SK-MEL-5 (cell line): ENCODE data around the gene NFS1. TPM values are rescaled to one million over a fixed set of nuclear protein-coding genes. Genes with fewer than 3 reads are reported as not detected.
"Not testable (repeated sequence)": the region's sequence is repeated elsewhere in the genome, so short reads cannot be mapped to it uniquely, and the experiment has no call there.

Source experiments
- DNase-seq: peaks from one replicate; pipeline ENCODE4 v3.0.0-alpha.2; 2016; ENCODE audit warnings: low read depth, low spot score
- in situ Hi-C: cut with HindIII; loops from 2 replicates; pipeline ENCODE4 v1.10.0; 2016; ENCODE audit warnings: low sequenced_read_pairs, high pct_unique_total_duplicates, low pct_unique_long_range_greater_than_20kb
- polyA plus RNA-seq, 2 experiments: library from polyadenylated mRNA; depleted of rRNA; stranded (reverse); fragments of >200 nt; gene quantifications; 2 replicates each; pipeline ENCODE4 v1.2.3, GENCODE V29; 2015
- total RNA-seq: library from RNA; depleted of rRNA; stranded (reverse); fragments of >200 nt; shearing (Covaris generic); gene quantifications from 2 replicates; pipeline ENCODE4 v1.2.3, GENCODE V29; 2014; rRNA removed

Gene NFS1
- total RNA-seq = 66.1 and 78.1 TPM in 2 replicates
- polyA plus RNA-seq (2015; cell fraction: cytosol; rRNA removed) = 89.8 and 99.8 TPM in 2 replicates
- polyA plus RNA-seq (2015; cell fraction: nucleus; rRNA removed) = 42.9 and 79.4 TPM in 2 replicates

- peak; percentile 89 for DNase-seq
- in situ Hi-C loops = no loop called here
Observed at GRCh38 chr20:35699127-35699956, at the start of gene NFS1, which contains the start of gene ROMO1. NFS1 (minus strand) TSS chr20:35699352; CDS start chr20:35699288, 64 bp downstream. ROMO1 (plus strand) TSS chr20:35699405; CDS start chr20:35699633, 228 bp downstream.

DNA sequence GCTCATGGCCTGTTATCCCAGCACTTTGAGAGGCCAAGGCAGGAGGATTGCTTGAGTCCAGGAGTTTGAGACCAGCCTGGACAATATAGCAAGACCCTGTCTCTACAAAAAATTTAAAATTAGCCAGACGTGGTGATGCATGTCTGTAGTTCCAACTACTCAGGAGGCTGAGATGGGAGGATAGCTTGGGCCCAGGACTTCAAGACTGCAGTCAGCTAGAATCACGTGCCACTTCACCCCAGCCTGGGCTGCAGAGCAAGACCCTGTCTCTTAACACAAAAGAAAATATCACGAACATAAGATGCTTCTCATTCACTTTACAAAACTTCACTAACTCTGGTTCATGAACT, 45.3 kb upstream of the NFS1 start:
- DNase-seq, in situ Hi-C loops: not testable (repeated sequence)

DNA sequence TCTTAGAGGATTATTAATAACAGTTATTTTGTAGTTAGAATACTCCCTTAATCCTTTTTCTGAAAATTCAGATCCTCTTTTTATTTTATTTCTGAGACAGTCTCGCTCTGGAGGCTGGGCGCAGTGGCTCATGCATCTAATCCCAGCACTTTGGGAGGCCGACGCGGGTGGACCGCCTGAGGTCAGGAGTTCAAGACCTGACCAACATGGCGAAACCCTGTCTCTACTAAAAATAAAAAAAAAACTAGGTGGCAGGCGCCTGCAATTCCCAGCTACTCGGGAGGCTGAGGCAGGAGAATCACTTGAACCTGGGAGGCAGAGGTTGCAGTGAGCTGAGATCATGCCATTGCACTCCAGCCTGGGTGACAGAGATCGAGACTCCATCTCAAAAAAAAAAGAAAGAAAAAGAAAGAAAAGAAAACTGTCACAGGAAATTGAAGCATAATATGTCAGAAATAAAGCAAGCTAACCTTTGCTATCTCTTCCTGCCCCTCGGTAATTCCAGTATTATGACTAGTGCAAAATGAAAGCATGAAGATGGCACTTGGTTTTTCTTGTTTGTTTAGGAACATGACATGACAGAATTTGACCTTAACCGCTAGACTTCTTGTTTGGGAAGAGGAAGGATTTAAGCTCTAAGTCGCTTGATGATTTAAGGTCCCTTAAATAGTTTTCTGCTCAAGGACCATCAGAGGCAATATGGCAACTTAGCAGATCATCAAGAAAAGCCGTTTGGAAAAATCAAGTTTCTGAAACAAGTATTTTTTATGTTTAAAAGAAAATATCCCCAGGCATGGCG, 44.7 kb upstream of the NFS1 start:
- no peak for DNase-seq
- in situ Hi-C loops = no loop called here

GRCh38 chr20:35742741-35743523, 43.8 kb upstream of the NFS1 start:
- peak; percentile 59 for DNase-seq
- in situ Hi-C loops = no loop called here

- in situ Hi-C loops = no loop called here
Observed at GRCh38 chr20:35741892-35742740, 43.0 kb upstream of the NFS1 start, which contains the start of gene RBM39. RBM39 (minus strand) TSS chr20:35742260; CDS start chr20:35740874, 1,386 bp downstream.

GRCh38 chr20:35739294-35740163, 40.4 kb upstream of the NFS1 start:
- peak; percentile 53 for DNase-seq
- in situ Hi-C loops = no loop called here

More at GRCh38 chr20:35741892-35742740, 43.0 kb upstream of the NFS1 start, which contains the start of gene RBM39:
- peak; percentile 100 for DNase-seq

DNA sequence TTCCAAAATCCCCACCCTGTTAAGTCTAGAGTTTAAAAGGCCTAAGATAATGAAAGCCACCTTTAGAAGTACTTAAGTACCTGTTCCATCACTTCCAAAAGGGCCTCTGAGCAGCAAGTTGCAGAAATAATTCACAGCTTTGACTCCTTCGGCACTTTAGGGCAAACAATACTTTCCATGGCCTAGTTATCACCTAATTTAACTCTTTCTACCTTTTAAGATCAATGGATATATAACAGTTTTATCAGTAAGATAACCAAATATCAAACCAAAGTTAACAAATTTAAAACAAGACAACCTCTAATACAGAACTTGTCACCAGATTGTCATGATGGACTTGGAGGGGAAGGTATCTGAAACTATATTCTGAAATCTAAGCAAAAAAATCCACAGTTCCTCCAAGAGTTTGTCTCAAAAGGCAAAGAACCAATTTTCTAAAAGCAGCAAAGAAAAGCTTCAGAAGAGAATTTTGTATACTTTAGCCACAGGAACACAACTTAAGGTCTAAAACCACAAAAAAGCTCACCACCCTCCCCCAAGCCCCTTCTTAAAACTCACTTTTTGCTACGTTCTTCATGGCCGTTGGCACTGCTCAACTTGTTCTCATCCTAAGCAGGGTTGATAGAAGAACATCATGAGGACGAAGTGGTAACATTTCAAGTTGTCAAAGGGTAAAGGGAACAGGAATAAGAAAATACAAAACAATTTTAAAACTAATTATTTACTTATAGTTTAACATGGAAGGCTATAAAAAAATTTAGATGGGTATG, 39.4 kb upstream of the NFS1 start:
- in situ Hi-C loops = no loop called here
- DNase-seq = no peak

GRCh38 chr20:35737865-35738333, 38.7 kb upstream of the NFS1 start:
- DNase-seq = no peak
- in situ Hi-C loops = no loop called here

- in situ Hi-C loops = no loop called here
- no peak for DNase-seq
Observed at GRCh38 chr20:35735826-35736470, 36.8 kb upstream of the NFS1 start.

GRCh38 chr20:35734777-35735649, 35.9 kb upstream of the NFS1 start:
- in situ Hi-C loops = no loop called here
- DNase-seq = no peak

DNA sequence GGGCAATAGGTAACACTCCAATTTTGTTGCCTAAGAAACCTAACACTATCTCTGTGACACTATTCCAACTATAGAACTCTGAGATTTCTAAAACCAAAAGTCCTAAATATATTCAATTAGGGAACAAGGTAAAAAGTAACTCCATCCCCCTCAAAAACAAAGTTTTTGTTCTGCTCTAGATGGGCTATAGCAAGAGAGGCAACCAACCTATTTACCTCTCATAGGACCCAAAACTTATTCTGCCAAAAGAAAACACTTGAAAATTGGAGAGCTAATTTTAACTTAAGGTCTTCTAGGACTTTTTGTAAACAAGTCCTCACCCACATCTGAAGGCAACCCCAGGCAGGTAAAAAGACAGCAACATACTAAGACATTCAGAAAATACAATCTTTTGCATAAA, 35.2 kb upstream of the NFS1 start:
- DNase-seq = no peak
- in situ Hi-C loops = no loop called here

DNA sequence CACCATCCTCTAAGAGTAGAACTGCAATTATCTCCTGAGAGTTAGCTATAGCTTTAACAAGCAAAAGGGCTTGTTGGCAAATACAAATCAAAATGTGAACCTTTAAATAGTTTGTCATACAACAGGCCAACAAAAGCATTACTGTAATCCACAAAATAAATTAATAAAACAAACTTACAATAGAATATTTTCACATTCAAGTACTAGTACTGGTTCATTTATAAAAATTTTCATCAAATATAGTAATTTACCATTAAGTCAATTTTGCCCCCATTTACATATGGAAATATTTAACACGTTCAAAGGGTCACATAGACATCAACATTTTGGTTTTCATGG, 33.5 kb upstream of the NFS1 start:
- no peak for DNase-seq
- in situ Hi-C loops = no loop called here

DNA sequence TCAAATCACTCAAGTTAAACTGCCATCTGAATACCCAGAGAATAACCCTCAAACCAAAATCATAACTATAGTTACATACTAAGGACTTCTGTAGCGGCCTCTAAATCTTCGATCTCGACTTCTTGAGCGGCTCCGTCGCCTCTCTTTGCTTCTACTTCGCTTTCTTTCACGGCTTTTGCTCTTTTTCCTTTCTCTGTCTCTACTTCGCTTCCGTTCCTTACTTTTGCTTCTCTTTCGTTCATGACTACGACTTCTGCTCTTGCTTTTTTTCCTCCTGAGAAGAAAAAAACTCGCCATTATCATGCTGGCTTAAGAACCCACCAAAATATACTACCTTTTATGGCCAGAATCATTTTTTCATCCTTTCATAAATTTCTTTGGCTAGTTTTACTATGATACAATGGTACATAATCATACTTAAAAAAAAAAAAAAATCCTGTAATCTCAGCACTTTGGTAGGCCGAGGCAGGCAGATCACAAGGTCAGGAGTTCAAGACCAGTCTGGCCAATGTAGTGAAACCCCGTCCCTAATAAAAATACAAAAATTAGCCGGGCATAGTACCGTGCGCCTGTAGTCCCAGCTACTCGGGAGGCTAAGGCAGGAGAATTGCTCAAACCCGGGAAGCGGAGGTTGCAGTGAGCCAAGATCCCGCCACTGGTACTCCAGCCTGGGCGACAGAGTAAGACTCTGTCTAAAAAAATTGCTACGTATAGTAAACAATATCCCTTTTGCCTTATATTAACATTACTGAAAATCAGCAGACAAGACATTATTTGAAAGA, 32.9 kb upstream of the NFS1 start:
- DNase-seq = no peak
- in situ Hi-C loops = no loop called here
